Measurements from ENCODE around the gene EIF2B5. TPM values are rescaled to one million over a fixed set of nuclear protein-coding genes. Genes with fewer than 3 reads are reported as not detected.

Gene EIF2B5
- total RNA-seq, 2 donors from 2014 or later: 38.7 to 39.7 TPM

- no peaks in the 10 kb centered on the region for H3K9me3 ChIP-seq
- no peaks in the 10 kb centered on the region for H3K4me1 ChIP-seq (ENCODE audit: control insufficient read depth in 1 of 2, low read depth in 2 of 2)
- H3K27me3 ChIP-seq (replicated peaks; ENCODE audit: insufficient read depth): no peaks in the 10 kb centered on the region
- DNase-seq (ENCODE audit: low spot score) (no peak), ATAC-seq (ENCODE audit: insufficient number of reproducible peaks, low FRiP score, low read depth) (no peak)
- no peak overlapping the region for H3K27ac ChIP-seq
- H3K4me3 ChIP-seq: no peak overlapping the region
- H3K36me3 ChIP-seq: peaks cover 58% of the 10 kb centered on the region
- TF ChIP-seq CTCF (IDR thresholded peaks at IDR 0.05): no peak
Measured at GRCh38 chr3:184193991-184194539, 58.9 kb downstream of the EIF2B5 start.

Other genes with a start within 250 kb of the EIF2B5 start
- 10 to 100 TPM; 20.8 to 26.2 TPM for gene ABCC5, start 117.5 kb upstream of the EIF2B5 start, total RNA-seq
- not detected for gene HTR3D, start 103.6 kb upstream of the EIF2B5 start, total RNA-seq
- not detected for gene HTR3C, start 82.3 kb upstream of the EIF2B5 start, total RNA-seq
- not detected for gene HTR3E, start 38.3 kb upstream of the EIF2B5 start, total RNA-seq
- 100 to 1,000 TPM in 1 of 2 donors, 10 to 100 TPM in 1; 50.5 to 102 TPM for gene DVL3, start 20.0 kb downstream of the EIF2B5 start, total RNA-seq
- gene AP2M1, start 39.5 kb downstream of the EIF2B5 start, total RNA-seq: 100 to 1,000 TPM; 194 to 203 TPM
- gene ABCF3, start 50.8 kb downstream of the EIF2B5 start, total RNA-seq: 10 to 100 TPM; 50.2 to 62.1 TPM
- gene VWA5B2, start 94.2 kb downstream of the EIF2B5 start, total RNA-seq: not detected
- 10 to 100 TPM; 52.0 to 55.0 TPM for gene ALG3, start 113.6 kb downstream of the EIF2B5 start, total RNA-seq
- gene EEF1AKMT4, start 114.3 kb downstream of the EIF2B5 start, total RNA-seq: 1 to 10 TPM; 3.8 to 4.0 TPM
- gene CAMK2N2, start 126.2 kb downstream of the EIF2B5 start, total RNA-seq: not detected
- not detected for gene ECE2, start 140.7 kb downstream of the EIF2B5 start, total RNA-seq
- 100 to 1,000 TPM; 160 to 213 TPM for gene PSMD2, start 163.9 kb downstream of the EIF2B5 start, total RNA-seq
- gene EIF4G1, start 179.2 kb downstream of the EIF2B5 start, total RNA-seq: 100 to 1,000 TPM; 254 to 334 TPM
- gene FAM131A, start 202.2 kb downstream of the EIF2B5 start, total RNA-seq: 10 to 100 TPM; 55.4 to 91.8 TPM
- gene CLCN2, start 226.2 kb downstream of the EIF2B5 start, total RNA-seq: 1 to 10 TPM; 4.3 to 8.0 TPM
- gene POLR2H, start 226.4 kb downstream of the EIF2B5 start, total RNA-seq: 10 to 100 TPM; 49.5 to 53.7 TPM
- gene THPO, start 242.8 kb downstream of the EIF2B5 start, total RNA-seq: 1 to 10 TPM in 1 of 2 donors, not detected in 1; 1.1 TPM
- gene CHRD, start 244.7 kb downstream of the EIF2B5 start, total RNA-seq: 10 to 100 TPM; 19.5 to 21.7 TPM